CD8-positive, alpha-beta memory T cell (primary cell): Measurements from ENCODE around the gene HSPA1A. TPM values are rescaled to one million over a fixed set of nuclear protein-coding genes. Genes with fewer than 3 reads are reported as not detected.
A peak's percentile ranks its signal among the peaks of the same experiment; 100 is the strongest.

ENCODE experiments used
- CTCF ChIA-PET: fragments of 350-600 bp; sonication (Branson Sonifier 250); formaldehyde crosslinking; loops from one replicate; lab custom pipeline; 2021; ENCODE audit warnings: antibody characterized with exemption; lab: Charles Lee
- POLR2A ChIA-PET: fragments of 350-600 bp; sonication (Branson Sonifier 250); formaldehyde crosslinking; loops from one replicate; lab custom pipeline; 2021; ENCODE audit warnings: antibody characterized with exemption; lab: Charles Lee
- DNase-seq, 5 donors: peaks; one replicate each; pipeline versions ENCODE4 v3.0.0 to v3.0.0-alpha.2; 2020 to 2022; ENCODE audit warnings: mixed read lengths in 1 of 5
- H3K27ac ChIP-seq: one replicate; pipeline ENCODE4 v1.7.0; 2013; ENCODE audit warnings: low read depth, mild to moderate bottlenecking, low read length, moderate library complexity
- H3K27me3 ChIP-seq: 2 replicates; pipeline ENCODE4 v1.7.0; 2013; ENCODE audit warnings: low read length, mild to moderate bottlenecking; ENCODE audit not compliant: insufficient read depth, poor library complexity, severe bottlenecking
- H3K36me3 ChIP-seq: 2 replicates; pipeline ENCODE4 v1.7.0; 2013; ENCODE audit warnings: mild to moderate bottlenecking, low read length, moderate library complexity; ENCODE audit not compliant: insufficient read depth
- H3K4me1 ChIP-seq: 2 replicates; pipeline ENCODE4 v1.7.0; 2013; ENCODE audit warnings: mild to moderate bottlenecking, low read length, moderate library complexity; ENCODE audit not compliant: insufficient read depth
- H3K4me3 ChIP-seq: 2 replicates; pipeline ENCODE4 v1.7.0; 2013; ENCODE audit warnings: mild to moderate bottlenecking, low read length
- H3K9me3 ChIP-seq: 2 replicates; pipeline ENCODE4 v1.7.0; 2013; ENCODE audit warnings: mild to moderate bottlenecking, low read length
- H3K27ac Mint-ChIP-seq, 8 donors: one replicate each; pipeline ENCODE4 v1.8.0; 2020 to 2021; ENCODE audit warnings: mixed read lengths in 8 of 8, mild to moderate bottlenecking in 6 of 8, inconsistent platforms in 3 of 8, moderate library complexity in 3 of 8
- H3K27me3 Mint-ChIP-seq, 2 donors: one replicate each; pipeline ENCODE4 v1.8.0; 2020 to 2021; ENCODE audit warnings: mixed read lengths in 2 of 2, mild to moderate bottlenecking in 1 of 2, moderate library complexity in 1 of 2
- H3K36me3 Mint-ChIP-seq, 3 donors: one replicate each; pipeline ENCODE4 v1.8.0; 2020 to 2021; ENCODE audit warnings: mixed read lengths in 3 of 3, inconsistent platforms in 1 of 3, mild to moderate bottlenecking in 1 of 3
- H3K4me1 Mint-ChIP-seq, 3 donors: one replicate each; pipeline ENCODE4 v1.8.0; 2020 to 2021; ENCODE audit warnings: mixed read lengths in 3 of 3, inconsistent platforms in 1 of 3, mild to moderate bottlenecking in 1 of 3
- H3K4me3 Mint-ChIP-seq, 7 donors: one replicate each; pipeline ENCODE4 v1.8.0; 2020 to 2021; ENCODE audit warnings: mixed read lengths in 7 of 7, mild to moderate bottlenecking in 6 of 7, moderate library complexity in 4 of 7, inconsistent platforms in 2 of 7
- H3K9me3 Mint-ChIP-seq, 5 donors: one replicate each; pipeline ENCODE4 v1.8.0; 2020 to 2022; ENCODE audit warnings: mixed read lengths in 5 of 5, mild to moderate bottlenecking in 3 of 5, moderate library complexity in 2 of 5, inconsistent platforms in 1 of 5
- polyA plus RNA-seq: library from polyadenylated mRNA; unstranded; fragments of 300-500 nt; fragmentation: Illumina TruSeq; gene quantifications from one replicate; pipeline ENCODE4 v1.2.3, GENCODE V29; 2021
- total RNA-seq, 2 experiments: library from RNA; stranded (reverse); gene quantifications; one replicate each; pipeline ENCODE4 v1.2.3, GENCODE V29; 2021

Gene HSPA1A
- total RNA-seq: 10 to 100 TPM; 64.8 to 70.1 TPM
- polyA plus RNA-seq: 34.1 TPM

GRCh38 chr6:31815025-31815838 is at the start of gene HSPA1A, which contains the start of gene HSPA1L:
Gene HSPA1A, plus strand, starts transcription at chr6:31815543. Its CDS starts 214 bp downstream, at chr6:31815757.
Gene HSPA1L, minus strand, starts transcription at chr6:31815283. Its CDS starts 3,311 bp downstream, at chr6:31811972.
- H3K36me3 Mint-ChIP-seq: peaks cover 4 to 32% (median 6%) of the 10 kb centered on the region in 3 donors
- H3K36me3 ChIP-seq: peaks cover 7% of the 10 kb centered on the region
- ChIA-PET CTCF (interaction anchor here (0.8 to 1.9 kb wide), 8 partner anchors 9 to 162 kb away, joined by 3 to 9 read pairs (median 4); partner anchors contain the start of genes BAG6 and LSM2), POLR2A (interaction anchor here (0.6 to 1.9 kb wide), 11 partner anchors 9 to 256 kb away, joined by 3 to 18 read pairs (median 5); partner anchors contain the start of genes DXO, HSPA1B, LSM2 and NEU1)
- H3K9me3 Mint-ChIP-seq: no peaks in the 10 kb centered on the region
- H3K27me3 Mint-ChIP-seq: no peaks in the 10 kb centered on the region
- peak; percentile 35 to 70 (median 49) for DNase-seq
- peak within 1 kb of the TSS; percentile 93 to 99 (median 96) for H3K4me3 Mint-ChIP-seq
- H3K27me3 ChIP-seq: no peaks in the 10 kb centered on the region
- peaks cover 41 to 58% (median 52%) of the 10 kb centered on the region in 3 donors for H3K4me1 Mint-ChIP-seq
- peak within 1 kb of the TSS; percentile 88 for H3K27ac ChIP-seq
- H3K4me3 ChIP-seq: peak within 1 kb of the TSS; percentile 70
- H3K9me3 ChIP-seq: no peaks in the 10 kb centered on the region
- peaks cover 36% of the 10 kb centered on the region for H3K4me1 ChIP-seq
- H3K27ac Mint-ChIP-seq: peak within 1 kb of the TSS; percentile 89 to 97 (median 94)

- H3K27ac Mint-ChIP-seq: peak overlapping the region in 1 of 8 donors; percentile 68
- Histone ChIP-seq H3K9me3 (no peaks in the 10 kb centered on the region), H3K36me3 (no peaks in the 10 kb centered on the region), H3K4me1 (peaks cover 6% of the 10 kb centered on the region), H3K27me3 (no peaks in the 10 kb centered on the region), H3K4me3 (no peak overlapping the region), H3K27ac (no peak overlapping the region)
- H3K4me3 Mint-ChIP-seq: no peak overlapping the region
- no peak for DNase-seq
- CTCF ChIA-PET: no interaction called here
- H3K9me3 Mint-ChIP-seq: no peaks in the 10 kb centered on the region
- H3K4me1 Mint-ChIP-seq: peaks cover 5 to 7% (median 6%) of the 10 kb centered on the region in 3 donors
- POLR2A ChIA-PET: no interaction called here
- H3K27me3 Mint-ChIP-seq: no peaks in the 10 kb centered on the region
- H3K36me3 Mint-ChIP-seq: peaks cover 0 to 3% (median 3%) of the 10 kb centered on the region in 3 donors
Measured at GRCh38 chr6:31765559-31765909, 49.8 kb upstream of the HSPA1A start.

DNA sequence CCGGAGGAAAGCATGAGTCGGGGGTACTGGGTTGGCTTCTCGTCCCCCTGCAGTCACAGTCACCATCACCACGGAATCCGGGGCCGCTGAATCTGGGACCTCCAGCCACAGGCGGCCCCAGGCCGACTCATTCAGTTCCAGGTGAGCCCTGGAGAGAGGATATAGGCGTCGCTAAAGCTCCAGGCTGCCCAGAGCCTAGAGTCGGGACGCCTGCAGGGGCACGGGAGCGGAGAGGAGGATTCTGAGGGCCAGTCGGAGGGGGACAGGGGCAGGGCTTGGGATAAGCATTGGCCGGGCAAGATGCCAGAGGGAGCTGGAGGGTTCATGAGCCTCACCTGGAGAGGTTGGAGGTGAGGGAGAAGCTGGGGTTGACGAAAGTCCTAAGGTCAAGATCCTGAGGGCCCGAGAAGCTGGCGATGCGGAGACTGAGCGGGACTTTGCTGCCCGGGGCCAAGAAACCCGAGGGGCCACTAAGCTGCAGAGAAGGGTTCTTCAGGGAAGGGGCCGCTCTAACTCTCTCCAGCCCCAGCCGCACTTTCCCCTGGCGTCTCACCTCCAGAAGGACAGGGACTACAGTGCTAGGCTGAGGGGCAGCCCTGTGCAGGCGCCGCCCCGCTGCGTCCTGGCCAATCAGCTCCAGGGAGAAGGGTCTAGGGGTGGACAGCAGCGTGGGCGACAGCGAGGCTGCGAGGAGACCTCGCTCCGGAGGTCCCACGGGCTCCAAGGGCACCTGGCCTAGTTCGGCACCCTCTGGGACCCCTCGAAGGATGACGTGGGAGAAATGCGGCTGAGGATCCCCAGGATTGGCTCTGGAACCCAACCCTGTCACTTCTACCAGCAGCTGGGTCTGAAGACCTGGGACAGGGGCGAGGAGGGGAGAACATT is 49.2 kb upstream of the HSPA1A start:
- DNase-seq: no peak
- Mint-ChIP-seq H3K27me3 (no peaks in the 10 kb centered on the region), H3K4me1 (peaks cover 8 to 10% (median 9%) of the 10 kb centered on the region in 3 donors), H3K4me3 (no peak overlapping the region), H3K27ac (peak overlapping the region in 1 of 8 donors; percentile 65), H3K9me3 (no peaks in the 10 kb centered on the region), H3K36me3 (peaks cover 0 to 1% (median 0%) of the 10 kb centered on the region in 3 donors)
- Histone ChIP-seq H3K9me3 (no peaks in the 10 kb centered on the region), H3K36me3 (no peaks in the 10 kb centered on the region), H3K27me3 (no peaks in the 10 kb centered on the region), H3K27ac (no peak overlapping the region), H3K4me1 (peaks cover 11% of the 10 kb centered on the region), H3K4me3 (no peak overlapping the region)
- ChIA-PET POLR2A (no interaction called here), CTCF (no interaction called here)

GRCh38 chr6:31767096-31767645 is 48.2 kb upstream of the HSPA1A start:
- Mint-ChIP-seq H3K4me3 (no peak overlapping the region), H3K27me3 (no peaks in the 10 kb centered on the region), H3K36me3 (peaks cover 0 to 1% (median 0%) of the 10 kb centered on the region in 3 donors), H3K4me1 (peaks cover 14 to 18% (median 16%) of the 10 kb centered on the region in 3 donors), H3K9me3 (peaks cover 0 to 3% (median 0%) of the 10 kb centered on the region in 5 donors), H3K27ac (no peak overlapping the region)
- no peak for DNase-seq
- no peaks in the 10 kb centered on the region for H3K9me3 ChIP-seq
- H3K4me3 ChIP-seq: no peak overlapping the region
- CTCF ChIA-PET: interaction anchor here (0.9 to 1.5 kb wide), 2 partner anchors 37 to 63 kb away, joined by 3 read pairs; no protein-coding TSS in a partner anchor
- H3K27me3 ChIP-seq: no peaks in the 10 kb centered on the region
- H3K4me1 ChIP-seq: peaks cover 20% of the 10 kb centered on the region
- POLR2A ChIA-PET: no interaction called here
- no peak overlapping the region for H3K27ac ChIP-seq
- no peaks in the 10 kb centered on the region for H3K36me3 ChIP-seq

GRCh38 chr6:31768363-31769257 is 46.7 kb upstream of the HSPA1A start:
- Mint-ChIP-seq H3K27ac (peak overlapping the region in 3 of 8 donors; percentile 7 to 54 (median 36)), H3K9me3 (peaks cover 0 to 5% (median 0%) of the 10 kb centered on the region in 5 donors), H3K4me3 (no peak overlapping the region), H3K36me3 (peaks cover 0 to 1% (median 0%) of the 10 kb centered on the region in 3 donors), H3K4me1 (peaks cover 22 to 29% (median 27%) of the 10 kb centered on the region in 3 donors), H3K27me3 (no peaks in the 10 kb centered on the region)
- Histone ChIP-seq H3K27ac (no peak overlapping the region), H3K4me1 (peaks cover 33% of the 10 kb centered on the region), H3K4me3 (no peak overlapping the region), H3K27me3 (no peaks in the 10 kb centered on the region), H3K9me3 (no peaks in the 10 kb centered on the region), H3K36me3 (no peaks in the 10 kb centered on the region)
- DNase-seq: no peak
- ChIA-PET CTCF (interaction anchor here (1.1 to 4.0 kb wide), 13 partner anchors 17 to 188 kb away, joined by 3 to 42 read pairs (median 8); partner anchors contain the start of genes CLIC1, DDAH2, LSM2 and MSH5), POLR2A (no interaction called here)

DNA sequence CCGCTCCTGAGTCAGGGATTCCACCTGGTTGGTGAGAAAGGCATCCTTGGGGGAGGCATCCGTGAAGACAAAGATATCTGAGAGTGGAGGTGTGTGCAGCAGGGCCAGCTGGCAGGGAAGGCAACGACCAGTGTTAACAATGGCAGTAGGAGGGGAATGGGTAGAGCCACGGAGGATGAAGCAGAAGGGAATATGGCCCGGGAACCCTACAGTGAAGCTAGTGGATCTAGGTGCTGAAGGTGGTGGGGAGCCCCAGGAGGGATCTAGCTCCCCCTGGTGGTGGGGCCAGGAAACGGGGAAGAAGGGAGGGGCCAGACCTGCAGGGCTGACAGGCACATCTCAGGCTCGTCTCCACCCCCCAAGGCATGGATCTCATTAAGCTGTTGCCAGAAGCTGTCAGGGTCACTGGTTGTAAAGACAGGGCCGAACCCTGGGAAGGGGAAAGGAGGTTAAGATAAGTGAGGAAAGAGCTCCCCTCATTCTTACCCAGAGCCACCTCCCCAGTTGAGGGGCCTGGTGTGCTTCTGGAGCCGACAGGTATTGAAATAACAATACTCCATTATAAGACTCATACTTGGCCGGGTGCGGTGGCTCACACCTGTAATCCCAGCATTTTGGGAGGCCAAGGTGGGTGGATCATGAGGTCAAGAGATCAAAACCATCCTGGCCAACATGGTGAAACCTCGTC is 45.5 kb upstream of the HSPA1A start:
- Mint-ChIP-seq H3K4me1 (peaks cover 22 to 29% (median 27%) of the 10 kb centered on the region in 3 donors), H3K4me3 (peak overlapping the region in 1 of 7 donors; percentile 63), H3K36me3 (no peaks in the 10 kb centered on the region), H3K9me3 (peaks cover 0 to 5% (median 0%) of the 10 kb centered on the region in 5 donors), H3K27me3 (no peaks in the 10 kb centered on the region), H3K27ac (peak overlapping the region in 6 of 8 donors; percentile 4 to 82 (median 67))
- H3K9me3 ChIP-seq: no peaks in the 10 kb centered on the region
- H3K36me3 ChIP-seq: no peaks in the 10 kb centered on the region
- ChIA-PET POLR2A (interaction anchor here (0.6 to 1.2 kb wide), 6 partner anchors 9 to 65 kb away, joined by 3 to 5 read pairs (median 4); partner anchors contain the start of gene MSH5), CTCF (interaction anchor here (0.6 to 4.0 kb wide), 28 partner anchors 9 to 189 kb away, joined by 3 to 42 read pairs (median 5); partner anchors contain the start of genes ABHD16A, CLIC1, DDAH2 and HSPA1A)
- H3K4me3 ChIP-seq: no peak overlapping the region
- DNase-seq: peak; percentile 69 to 85 (median 74)
- no peak overlapping the region for H3K27ac ChIP-seq
- no peaks in the 10 kb centered on the region for H3K27me3 ChIP-seq
- H3K4me1 ChIP-seq: peaks cover 33% of the 10 kb centered on the region
